Measurements from ENCODE around the gene TMEM179.
A peak's percentile ranks its signal among the peaks of the same experiment; 100 is the strongest.

Gene TMEM179

DNA sequence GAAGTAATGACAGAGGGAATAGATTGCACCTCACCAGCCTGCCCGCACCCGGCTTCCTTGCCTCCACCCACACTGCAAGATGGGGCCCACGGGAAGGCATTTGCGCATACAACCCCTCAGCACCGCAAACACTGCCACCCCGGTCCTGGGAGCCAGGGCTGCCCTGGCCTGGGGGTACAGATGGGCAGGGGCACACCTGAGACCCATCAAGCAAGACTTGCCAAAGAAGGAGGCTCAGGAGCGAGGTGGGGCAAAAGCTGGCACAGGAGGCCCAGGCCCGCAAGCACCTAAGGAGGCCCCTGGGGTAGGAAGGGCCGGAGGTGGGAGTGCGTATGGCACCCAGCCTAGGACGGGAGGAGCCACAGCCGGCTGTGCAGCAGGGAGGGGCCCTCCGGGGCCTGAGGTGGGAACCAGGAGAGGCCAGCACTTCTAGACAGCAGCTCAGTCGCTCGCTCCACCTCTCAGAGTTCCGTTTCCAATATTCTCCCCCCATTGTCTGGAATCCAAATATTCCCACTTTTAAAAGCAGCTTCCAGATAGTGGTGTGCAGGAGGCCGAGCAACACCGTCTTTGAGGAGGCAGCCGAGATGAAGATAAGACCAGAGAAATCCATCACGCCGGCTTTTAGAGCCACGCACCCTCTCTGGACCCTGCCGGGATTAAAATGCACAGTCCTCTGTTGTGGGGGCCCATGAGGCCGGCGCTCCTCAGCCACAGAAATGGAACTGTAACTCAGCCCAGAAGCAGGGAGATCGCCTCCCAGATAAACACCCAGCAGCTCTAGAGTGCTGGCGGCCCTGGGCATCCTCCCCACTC is 37.2 kb downstream of the TMEM179 start:
- no peak for DNase-seq

- DNase-seq = no peak
These were observed 39.6 kb downstream of the TMEM179 start for GRCh38 chr14:104564744-104565679.

DNA sequence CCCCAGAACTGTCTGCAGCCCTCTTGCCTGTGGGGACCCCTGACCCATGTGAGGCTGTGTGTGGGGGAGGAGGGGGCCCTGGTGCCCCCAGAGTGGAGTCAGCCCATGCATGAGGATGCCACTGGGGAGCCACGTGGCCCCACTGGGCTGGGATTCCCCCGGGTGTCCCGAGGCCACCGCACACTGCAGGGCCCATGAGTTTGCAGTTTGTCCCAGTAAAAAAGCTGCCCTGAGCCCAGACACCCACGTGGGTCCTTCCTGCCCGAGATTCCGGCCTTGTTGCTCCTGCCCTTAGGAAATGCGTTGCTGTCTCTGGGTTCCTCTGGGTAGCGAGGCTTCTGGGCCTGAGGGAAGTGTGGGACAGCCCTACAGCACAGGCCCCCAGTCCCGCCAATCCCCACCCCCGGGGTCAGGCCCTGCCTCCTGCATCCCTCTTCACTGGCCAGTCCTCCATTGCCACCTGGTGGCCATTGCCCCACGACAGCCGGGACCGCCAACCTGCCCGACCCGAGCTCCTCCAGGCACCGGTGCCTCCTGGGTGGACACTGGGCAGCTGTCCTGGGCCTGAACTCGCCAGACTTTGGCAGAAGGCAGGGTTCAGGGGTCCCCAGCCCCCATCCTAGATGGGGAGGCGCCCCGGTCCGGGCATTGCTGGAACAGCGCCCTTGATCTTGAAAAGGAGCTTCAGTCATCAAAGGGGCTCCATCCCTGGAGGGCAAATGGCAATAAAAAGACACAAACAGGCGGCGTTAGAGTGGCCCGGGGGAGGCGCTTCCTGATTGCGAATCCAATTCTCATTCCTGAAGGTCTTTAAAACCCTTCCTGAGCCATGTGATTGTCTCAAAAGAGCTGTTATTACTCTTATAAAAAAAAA is 40.6 kb downstream of the TMEM179 start:
- peak; percentile 37 for DNase-seq

DNA sequence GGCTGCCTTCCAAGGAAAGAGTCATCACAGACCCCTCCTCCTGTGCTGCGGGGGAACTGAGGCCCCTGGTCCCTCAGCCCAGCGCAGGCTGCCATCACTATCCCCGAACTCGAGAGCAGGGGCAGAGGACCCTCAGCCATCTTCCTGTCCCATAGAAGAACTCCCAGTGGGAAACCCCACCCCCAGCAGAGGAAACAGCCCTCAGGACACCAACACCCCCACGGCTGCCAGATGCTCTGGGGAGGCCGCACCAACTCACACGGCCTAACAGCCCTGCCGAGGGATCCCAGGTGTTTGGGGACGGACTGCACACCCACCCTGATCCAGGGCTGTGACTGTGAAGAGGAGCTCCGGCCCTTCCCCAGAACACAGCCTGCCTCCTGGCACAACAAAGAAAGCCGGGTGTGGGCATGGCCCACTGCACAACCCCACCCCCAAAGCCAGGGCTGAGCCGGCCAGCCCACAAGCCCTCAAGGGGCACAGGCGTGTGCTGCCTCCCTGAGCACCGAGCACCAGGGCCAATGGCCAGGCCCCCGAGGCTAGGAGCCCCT is 41.3 kb downstream of the TMEM179 start:
- DNase-seq = no peak

DNA sequence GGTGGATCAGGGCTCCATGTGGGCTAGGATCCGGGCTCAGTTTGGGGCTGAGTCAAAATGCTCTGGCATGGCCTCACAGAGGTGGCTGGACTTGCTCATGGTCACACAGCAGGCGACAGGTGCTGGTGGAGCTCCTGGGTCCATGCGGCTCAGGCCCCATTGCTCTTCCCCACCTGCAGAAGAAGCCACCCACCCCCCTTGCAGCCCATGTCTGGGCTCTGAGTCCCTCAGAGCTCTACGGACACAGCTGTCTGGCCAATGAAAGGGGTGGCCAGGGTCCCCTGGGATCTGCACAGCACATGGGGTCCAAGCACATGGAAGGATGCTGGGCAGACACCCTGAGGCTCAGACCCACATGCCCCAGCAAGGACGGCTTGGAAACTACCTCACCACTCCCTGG is 42.0 kb downstream of the TMEM179 start:
- DNase-seq = no peak

GRCh38 chr14:104561632-104562495 is 42.7 kb downstream of the TMEM179 start:
- DNase-seq = no peak

DNA sequence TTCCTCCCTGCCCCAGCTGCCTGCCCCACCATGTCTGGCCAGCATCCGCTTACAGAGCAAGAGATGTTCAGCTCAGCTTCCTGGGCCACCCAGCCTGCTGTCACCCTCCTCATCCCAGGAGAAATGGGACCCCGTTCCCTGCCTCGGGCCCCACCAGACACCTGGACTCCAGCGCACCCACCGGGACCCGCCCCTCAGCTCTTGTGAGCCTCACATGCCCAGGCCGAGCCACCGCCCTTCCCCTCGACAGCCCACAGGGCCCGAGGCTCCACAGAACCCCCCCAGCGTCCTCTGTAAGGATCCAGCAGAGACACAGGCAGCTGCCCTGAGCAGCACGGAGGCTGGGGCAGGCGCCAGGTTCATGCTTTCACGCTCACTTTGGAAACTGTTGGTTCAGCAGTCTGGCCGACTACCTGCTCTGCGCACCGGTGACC is 43.4 kb downstream of the TMEM179 start:
- no peak for DNase-seq

GRCh38 chr14:104560586-104560945 is 44.0 kb downstream of the TMEM179 start:
- DNase-seq = no peak

DNA sequence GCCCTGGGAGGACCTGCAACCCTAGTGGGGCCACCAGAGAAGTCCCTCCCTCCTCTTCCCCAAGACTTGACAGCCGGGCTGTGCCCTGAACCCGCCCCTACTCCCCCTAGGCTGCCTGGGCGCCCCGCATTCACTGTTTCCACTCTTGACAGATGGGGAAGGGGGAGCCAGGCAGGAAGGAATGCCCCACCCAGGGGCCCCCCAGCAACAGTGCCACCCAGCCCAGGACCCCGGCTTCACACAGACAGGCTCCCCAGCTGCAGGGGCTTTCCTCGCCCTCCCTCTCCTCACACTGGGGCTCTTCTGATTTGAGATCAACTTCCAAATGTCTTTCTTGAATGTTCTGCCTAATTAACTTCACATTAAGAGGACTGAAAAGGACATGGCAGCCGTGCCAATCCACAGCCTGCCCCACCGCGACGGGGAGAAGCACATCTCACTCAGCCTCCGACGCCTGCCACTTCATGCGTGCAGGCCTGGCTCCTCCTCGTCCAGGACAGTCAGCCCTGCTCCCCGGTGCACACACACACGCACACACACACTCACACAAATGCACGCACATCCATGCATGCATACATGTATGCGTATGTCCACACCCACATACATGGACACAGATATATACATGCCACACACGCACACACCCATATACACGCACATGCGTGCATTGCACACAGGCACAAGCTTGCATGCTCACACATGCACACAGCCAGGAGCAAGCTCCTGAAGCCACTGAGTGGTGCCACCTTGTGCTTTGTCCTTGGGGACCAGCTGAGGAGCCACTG is 44.6 kb downstream of the TMEM179 start:
- no peak for DNase-seq

GRCh38 chr14:104559028-104559803 is 45.4 kb downstream of the TMEM179 start:
- DNase-seq = no peak

GRCh38 chr14:104558231-104559027 is 46.1 kb downstream of the TMEM179 start:
- no peak for DNase-seq

GRCh38 chr14:104557766-104558165 is 46.8 kb downstream of the TMEM179 start:
- DNase-seq = no peak

DNA sequence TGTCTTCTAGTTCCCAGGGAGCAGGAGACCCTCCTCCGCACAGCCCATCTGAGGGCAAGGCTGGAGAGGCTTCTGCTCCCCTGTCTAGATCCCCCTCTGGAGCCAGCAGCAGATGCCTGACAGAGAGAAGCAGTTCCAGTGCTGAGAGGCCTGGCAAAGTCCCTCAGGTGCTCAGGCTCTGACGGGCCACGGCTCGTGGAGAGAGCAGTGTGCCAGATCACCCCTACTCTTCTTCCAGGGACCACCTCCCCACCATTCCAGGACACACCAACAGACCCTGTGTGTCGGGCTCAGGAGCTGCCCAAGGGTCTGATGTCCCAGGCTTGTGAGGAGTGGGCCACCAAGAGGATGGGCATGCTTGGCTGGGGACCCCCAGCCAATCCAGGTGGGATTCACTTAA is 47.5 kb downstream of the TMEM179 start:
- no peak for DNase-seq

GRCh38 chr14:104556256-104557021 is 48.1 kb downstream of the TMEM179 start:
- DNase-seq = no peak

DNA sequence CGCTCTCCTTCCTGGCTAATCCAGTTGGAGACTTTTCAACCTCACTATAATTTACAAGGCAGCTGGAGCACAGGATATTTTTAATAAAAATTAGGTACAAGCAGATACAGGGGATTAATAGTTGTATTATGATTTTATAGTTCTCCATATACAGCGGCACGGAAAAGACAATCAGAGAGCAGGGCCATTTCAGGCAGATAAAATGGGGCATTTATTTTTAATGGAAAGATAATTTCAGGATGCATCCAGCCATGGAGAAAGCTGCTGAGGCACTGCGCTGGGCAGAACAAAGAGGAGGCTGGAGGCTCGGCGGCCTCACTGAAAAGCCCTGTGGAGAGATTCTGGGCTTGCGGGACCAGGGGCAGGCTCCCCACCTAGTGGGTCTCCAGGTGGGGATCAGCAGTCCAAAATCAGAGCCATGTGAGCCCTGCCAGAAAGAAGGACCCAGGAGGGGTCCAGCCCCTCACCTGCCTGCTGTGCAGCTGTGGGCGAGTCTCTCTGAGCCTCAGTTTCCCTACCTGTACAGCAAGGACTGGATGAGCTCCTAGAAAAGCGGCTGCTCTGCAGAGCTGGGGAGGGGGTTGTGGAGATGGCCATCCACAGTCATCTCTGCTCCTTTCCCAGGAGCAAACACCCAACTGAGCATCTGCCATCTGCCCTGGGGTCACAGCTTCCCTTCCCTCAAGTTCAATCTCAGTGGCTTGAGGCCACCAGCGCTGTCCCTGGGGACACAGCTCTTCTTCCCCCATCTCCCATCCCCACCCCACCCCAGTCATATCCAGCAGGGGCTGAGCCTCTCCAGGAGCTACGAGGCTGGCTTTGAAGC is 48.9 kb downstream of the TMEM179 start:
- no peak for DNase-seq

GRCh38 chr14:104554608-104555429 is 49.8 kb downstream of the TMEM179 start:
- no peak for DNase-seq

Measured in midbrain (tissue), 1 donor.